T-helper 1 cell treated with Interleukin-12 subunit alpha and Interleukin-12 subunit beta and Interleukin-4 antibody, amounts not matched to agents 30 μg/mL and 1 μg/mL, for 36 hours (primary cell): ENCODE data around the gene ACSS3.

Experiments
- H3K27ac Mint-ChIP-seq: one replicate; pipeline ENCODE4 v1.8.0; 2021; ENCODE audit warnings: mild to moderate bottlenecking, mixed read lengths
- H3K27me3 Mint-ChIP-seq: one replicate; pipeline ENCODE4 v1.8.0; 2021; ENCODE audit warnings: low read depth, mixed read lengths
- H3K36me3 Mint-ChIP-seq: one replicate; pipeline ENCODE4 v1.8.0; 2021; ENCODE audit warnings: low read depth, mixed read lengths
- H3K4me1 Mint-ChIP-seq: one replicate; pipeline ENCODE4 v1.8.0; 2021; ENCODE audit warnings: low read depth, mixed read lengths
- H3K4me3 Mint-ChIP-seq: one replicate; pipeline ENCODE4 v1.8.0; 2021; ENCODE audit warnings: mild to moderate bottlenecking, moderate library complexity, mixed read lengths
- H3K9me3 Mint-ChIP-seq: one replicate; pipeline ENCODE4 v1.8.0; 2021; ENCODE audit warnings: mixed read lengths

The ACSS3 gene

DNA sequence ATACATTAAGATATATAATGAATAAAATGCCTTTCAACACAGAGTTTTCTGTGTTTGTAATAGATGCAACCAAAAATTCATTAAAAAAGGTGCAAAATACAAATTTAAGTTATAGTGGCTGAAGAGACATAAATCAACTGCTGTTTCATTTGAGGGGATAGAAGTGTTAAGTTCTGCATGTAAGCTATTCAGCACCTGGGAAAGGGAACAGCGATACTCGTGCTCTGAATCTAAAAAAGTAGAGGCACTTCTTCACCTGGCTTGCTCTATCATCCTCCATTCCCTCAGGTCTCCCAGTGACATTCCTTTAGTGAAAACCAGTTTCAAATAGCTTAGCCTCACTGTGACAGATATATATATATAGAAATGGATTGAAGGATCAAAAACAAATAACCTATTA is 222.6 kb downstream of the ACSS3 start:
- Mint-ChIP-seq H3K36me3 (no peaks in the 10 kb centered on the region), H3K4me1 (no peaks in the 10 kb centered on the region), H3K27ac (no peak overlapping the region), H3K9me3 (no peaks in the 10 kb centered on the region), H3K27me3 (no peaks in the 10 kb centered on the region), H3K4me3 (no peak overlapping the region)

- Mint-ChIP-seq H3K27ac (no peak overlapping the region), H3K4me1 (no peaks in the 10 kb centered on the region), H3K9me3 (no peaks in the 10 kb centered on the region), H3K4me3 (no peak overlapping the region), H3K27me3 (no peaks in the 10 kb centered on the region), H3K36me3 (no peaks in the 10 kb centered on the region)
These were observed 226.1 kb downstream of the ACSS3 start for GRCh38 chr12:81303935-81304334.
